GM19324 (cell line): ENCODE data around the gene CSF1.

Experiments used
- ATAC-seq: cut with Tn5 transposase; IDR thresholded peaks from one replicate; pipeline ENCODE4 v1.9.1; 2021; ENCODE audit warnings: mild to moderate bottlenecking, moderate library complexity; ENCODE audit not compliant: unreplicated experiment, low FRiP score

CSF1 gene

DNA sequence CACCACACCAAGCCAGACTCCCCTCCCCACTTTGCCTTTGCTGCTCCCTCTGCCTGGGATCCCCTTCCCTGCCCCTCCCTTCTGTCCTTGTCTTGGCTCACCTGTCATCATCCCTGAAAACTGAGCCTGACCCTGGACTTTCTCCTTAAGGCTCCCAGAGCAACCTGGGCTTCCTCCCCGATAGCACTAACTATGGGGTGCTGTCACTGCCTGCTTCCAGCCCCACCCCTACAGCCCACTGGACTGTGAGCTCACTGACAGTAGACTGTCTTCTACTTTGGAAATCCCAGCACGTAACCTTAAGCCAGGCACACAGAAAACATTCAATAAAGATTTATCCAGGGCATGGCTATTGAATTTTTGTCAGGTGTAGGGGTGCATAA, 9.5 kb upstream of the CSF1 start:
- ATAC-seq, result no peak

DNA sequence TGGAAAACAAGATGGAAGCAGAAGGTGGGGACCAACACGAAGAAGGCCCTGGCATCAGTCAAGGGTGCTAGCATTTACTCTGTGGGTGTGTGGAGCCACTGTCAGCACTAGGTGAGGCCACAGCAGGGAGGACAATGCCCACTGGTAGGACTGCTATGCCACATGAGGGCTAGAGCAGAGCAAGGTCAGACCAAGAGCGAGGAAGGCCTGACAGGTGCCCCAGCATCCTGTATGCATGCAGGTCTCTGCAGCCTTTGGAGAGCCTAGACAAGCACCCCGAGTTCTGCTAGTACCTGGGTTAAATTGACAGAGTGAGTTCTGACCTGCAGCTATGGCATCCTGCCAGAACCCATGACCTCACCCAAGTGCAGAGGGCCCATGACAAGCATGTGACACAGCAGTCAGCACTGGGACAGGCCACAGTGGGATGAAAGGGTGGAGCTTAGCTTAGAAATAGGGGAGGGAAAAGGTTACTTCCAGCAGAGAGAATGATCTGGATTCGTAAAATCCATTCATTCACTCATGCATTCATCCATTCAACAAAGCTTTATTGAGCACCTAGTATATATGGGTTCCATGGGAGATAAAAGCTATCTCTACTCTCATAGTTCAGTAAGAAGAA, 9.0 kb upstream of the CSF1 start:
- ATAC-seq, result no peak

DNA sequence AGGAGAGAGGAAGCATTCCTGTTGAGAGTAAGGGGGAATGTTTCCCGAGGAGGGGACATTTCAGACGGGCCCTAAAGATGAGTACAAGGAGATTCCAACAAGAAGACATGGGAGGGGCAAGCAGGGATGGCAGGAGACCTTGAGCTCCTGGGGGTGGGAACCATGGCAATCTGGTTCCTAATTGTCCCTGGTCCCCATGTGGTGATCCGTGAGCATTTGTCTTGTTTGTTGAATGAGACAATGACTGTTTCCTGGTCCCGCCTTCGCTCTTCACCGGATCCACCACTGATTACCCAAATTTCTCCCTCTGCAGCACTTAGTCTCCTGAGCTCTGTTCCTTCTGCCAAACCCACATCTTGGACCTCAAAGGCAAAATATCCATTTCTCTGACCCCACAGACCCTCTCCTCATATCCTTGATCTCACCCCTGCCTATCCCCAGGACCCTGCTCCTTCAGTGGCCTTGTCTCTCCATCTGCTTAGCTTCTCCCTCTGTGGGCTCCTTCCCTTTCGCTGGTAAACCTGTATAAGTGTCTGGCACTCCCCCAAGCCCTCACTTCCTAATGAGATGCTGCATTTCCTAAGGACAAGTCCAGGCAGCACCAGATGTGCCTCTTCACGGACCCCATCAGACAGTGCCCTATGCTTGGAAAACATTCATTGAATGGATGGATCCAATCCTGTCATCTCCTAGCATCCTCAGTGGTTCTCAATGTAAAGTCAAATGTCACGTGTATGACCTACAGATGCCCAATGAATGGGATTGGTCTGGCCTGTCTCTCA, 8.3 kb upstream of the CSF1 start:
- no peak for ATAC-seq

DNA sequence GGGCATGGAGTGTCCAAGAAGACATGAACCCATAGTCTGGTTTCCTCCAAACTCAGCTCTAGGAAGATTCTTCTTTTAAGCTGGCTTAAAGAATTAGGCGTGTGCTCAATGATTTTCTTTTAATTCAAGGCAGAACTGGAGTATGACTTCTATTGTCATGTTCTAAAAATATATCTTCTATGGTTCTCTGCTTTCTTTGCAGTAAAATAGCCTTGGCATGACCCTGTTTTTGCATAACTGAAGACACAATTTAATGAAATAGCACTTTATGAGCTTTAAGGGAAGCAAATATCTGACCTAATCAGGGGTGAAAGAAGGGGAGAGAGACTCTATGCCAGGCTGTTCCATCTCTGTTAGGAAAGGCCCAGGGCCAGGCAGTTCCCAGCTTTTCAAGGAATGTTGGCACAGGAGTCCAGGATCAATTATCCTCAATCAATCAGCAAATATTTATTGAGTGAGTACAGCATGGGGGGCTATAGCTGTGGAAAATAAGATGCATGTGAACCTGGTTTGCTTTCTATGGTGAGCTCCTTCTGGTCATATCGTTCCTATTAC, 7.2 kb upstream of the CSF1 start:
- ATAC-seq, result no peak

DNA sequence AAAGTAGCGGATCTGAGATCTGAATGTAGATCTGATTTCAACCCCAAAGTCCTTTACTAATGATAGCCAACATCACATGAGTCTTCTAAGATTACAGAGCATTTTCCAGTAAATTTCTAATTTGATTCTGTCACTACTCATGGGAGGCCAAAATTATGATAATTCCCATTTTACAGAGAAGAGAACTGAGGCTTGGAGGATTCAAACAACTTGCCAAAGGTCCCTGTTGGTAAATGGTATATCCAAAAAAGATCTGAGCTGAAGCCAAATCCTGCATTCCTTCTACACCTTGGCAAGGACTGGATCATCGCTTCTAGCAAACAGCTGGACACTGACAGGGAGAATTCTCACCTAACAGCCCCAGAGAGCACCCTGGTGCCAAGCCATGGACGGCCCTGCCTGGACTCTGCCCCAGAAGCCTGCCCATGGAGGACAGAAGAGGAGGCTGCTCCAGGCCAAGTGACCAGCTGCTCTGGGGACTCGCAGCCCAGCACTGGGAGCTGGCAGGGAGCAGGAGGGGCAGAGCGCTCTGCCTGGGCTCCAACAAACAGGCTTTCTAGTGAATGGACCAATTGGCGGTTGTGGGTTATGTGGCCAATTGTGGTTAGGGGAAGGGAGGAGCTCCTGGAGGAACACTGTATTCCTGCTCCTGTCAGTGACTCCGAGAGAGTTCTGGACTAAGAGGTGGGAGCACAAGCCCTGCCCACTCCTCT, 6.4 kb upstream of the CSF1 start:
- ATAC-seq, result no peak

DNA sequence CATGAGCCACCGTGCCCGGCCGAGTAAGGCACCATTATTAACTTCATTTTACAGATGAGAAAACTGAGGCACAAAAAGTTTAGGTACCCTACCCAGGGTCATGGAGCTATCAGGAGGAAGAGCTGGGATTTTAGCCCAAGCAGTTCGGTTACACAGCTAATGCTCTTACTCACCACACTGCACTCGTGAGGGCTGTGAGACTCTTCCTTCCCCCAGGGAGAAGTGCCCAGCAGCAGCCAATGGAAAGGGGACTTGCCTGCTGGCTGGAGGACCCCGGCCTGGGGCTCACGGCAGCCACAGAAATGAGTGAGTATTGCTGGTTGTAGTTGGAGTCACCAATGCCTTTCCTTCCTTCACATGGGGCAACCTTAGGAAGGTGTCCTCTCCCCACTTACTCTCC, 5.2 kb upstream of the CSF1 start:
- ATAC-seq, result no peak

DNA sequence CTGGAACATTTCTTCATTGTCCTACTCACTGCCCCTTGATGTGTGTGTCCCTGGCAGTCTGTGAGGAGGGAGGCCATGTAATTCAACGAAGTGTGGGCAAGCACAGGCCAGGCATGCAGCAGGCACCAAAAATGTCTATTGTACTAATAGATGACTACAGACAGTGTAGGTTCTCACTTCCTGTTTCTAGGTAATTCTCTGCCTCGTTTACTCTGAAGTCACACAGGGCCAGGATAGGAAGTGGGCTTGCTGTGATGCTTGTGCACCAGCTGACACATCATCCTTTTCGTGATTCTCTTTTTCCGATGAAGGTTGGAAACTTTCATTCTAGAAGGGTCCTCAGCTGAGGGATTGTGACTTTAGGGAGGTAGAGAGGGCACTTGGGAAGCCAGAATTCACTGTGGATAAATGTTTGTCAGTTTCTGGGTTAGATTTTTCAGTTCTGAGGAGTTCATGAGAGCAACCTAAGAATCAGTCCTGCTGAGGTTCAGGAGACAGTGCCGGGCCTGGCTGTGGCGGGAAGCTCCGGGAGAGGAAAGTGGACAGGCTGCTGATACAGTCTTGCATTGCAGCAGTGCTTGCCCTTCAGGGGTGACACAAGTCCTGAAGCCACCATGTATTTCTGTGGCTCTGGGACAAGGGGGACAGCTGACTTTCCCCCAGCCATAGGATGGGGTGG, 4.3 kb upstream of the CSF1 start:
- peak; percentile 71 for ATAC-seq

DNA sequence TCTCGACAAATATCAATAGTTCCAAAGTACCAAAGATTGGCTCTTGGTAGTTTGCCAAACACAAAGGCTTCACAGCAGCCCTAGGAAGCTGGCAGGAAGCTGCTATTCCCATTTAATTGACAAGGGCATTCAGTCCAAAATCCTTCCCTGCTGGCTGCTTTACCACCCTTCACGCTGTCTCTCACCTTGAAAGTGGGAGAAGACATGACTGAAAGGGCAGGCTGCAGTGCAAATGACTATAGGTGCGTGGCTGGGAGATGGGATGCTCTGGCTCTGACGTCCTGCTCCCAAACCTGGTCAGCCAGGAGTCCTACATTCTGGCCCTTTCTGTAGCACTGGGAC, 3.8 kb upstream of the CSF1 start:
- no peak for ATAC-seq

DNA sequence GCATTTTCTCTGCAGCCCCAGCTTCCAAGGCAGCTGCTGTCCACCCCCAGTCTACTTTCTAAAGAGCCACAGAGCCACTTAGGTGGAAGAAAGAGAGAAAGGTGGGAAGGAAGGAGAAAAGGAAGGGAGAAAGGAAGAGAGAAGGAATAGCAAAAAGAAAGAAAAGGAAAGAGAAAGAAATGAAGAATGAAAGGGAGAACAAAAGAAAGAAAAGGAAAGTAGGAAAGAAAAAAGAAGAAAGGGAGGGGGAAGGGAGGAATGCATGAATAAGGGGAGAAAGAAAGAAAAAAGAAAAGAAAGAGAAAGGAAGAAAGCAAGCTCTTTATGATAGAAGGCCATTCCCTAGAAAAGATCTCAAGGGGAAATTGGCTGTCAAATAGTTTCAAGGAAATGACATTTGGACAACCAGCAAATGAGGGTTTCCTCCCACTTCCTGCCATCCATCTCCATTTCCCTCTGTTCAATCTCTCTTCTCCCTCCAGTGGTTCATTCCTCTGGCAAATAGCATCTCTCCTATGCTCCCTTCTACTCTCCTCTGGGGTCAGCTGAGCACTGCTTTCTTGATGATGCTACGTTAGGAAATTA, 3.4 kb upstream of the CSF1 start:
- ATAC-seq, result no peak

DNA sequence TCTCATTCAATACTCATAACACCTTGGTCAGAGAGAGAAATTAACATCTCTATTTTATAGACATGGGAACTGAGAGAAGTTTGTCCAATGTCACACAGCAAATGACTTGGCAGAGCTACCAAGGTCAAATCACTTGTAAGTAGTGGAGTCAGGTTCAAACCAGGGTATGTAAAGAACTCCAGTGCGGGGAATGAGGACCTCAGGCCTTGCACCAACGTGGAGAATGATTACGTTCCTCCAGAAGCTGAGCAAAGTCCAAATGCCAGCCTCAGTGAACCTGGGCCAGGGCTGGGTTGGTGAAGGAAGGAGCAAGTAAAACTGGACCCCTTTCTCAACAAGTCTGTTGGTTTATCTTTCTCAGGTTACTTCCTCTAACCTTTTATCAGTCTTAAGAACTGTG, 1.8 kb upstream of the CSF1 start:
- ATAC-seq, result no peak

DNA sequence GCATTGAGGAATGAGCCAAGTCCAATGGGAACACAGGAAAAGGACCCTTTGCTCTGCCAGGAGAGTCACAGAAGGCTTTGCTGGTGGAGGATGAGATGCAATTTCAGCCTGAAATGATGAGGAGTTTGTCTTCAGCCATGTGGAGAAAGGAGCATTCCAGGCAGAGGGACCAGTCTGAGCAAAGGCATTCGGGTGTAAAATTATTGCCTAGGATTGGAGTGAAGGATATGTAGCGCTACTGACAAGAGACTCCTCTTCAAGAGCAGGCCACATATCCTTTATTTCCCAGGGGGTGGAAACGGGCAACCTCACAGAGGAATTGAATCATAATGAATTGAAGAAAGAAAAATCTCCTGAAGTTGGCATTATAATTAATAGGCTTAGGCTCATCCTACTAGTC, 1.1 kb upstream of the CSF1 start:
- no peak for ATAC-seq

DNA sequence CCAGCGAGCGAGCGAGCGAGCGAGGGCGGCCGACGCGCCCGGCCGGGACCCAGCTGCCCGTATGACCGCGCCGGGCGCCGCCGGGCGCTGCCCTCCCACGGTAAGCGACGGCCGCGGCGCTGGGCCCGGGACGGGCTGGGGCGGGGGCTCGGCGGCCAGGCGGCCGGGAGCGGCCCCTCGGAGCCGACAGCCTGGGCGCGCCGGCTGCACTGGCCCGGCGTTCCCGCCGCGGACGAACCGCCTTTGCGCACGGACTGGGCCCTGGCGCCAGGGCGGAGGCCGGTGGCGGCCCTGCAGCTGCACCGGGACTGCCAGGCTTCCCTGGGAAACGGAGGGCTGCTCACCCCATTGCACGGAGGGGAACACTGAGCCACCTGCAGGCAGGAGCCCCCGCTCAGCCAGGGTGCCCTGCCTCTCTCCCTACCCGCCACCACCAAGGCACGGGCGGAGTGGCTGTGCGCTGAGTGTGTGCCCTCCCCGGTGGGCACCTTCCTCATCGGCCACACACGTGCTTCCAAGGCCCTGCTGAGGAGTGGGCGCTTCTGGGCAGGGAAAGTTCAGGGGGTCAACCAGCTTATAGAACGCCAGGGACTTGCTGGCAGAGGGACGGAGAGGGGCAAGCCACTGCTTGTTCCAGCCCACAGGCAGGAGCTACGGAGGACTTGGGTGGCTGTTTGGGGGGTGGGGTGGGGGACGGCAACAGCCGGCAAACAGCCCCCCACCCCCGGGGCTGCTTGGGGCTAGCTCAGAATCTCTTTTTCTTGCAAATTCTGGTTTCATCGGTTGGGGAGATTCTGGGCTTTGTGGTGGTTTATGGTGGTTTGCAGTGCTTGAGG, 532 bp downstream of the CSF1 start:
- ATAC-seq, result no peak

DNA sequence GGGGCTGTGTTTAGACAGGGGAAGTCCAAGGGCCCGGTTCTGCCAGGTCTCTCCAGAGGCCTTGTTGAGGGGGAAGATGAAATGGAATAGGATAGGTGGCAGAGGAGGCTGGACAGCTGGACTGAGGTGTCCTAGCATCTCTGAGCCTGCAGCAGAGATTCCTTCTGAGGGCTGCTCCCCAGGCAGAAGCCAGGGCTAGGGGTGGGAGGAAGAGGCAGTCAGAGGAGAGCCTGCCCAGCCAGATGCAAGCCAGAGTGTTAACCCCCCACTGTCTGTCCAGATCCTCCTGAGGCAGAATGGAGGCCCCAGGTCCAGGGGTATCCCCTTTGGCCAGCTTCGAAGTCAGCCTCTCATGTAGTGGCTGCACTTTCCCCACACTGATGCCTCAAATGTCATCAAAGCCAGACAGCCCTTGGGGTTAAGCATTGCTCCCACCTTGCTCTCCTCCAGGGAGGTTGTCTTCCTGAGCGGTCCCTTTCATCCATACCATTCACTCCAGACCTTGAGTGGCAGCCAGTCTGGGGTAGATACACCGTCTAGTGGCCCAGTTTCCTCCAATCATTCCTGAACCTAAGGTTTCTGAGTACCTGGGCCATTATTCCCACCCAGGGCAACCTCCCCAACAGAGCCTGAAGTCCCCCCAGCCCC, 1.7 kb downstream of the CSF1 start:
- no peak for ATAC-seq

DNA sequence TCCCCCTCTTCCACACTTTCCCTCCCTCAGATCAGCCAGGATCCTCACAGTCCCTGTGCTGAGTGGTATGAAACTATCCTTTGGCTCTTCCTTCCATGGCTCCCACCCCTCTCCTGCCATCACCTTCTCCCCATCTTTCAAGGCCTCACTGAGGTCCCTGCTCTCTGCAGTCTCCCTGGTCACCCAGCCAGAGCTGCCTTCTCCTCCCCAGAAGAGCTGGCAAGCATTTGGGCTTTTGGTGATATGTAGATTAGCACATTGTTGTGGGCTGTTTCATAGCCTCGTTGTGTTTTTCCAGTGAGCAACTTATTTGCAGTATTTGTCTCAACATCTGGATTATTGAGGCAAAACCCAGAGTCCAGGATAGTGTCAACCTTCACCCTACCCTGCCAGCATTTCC, 2.2 kb downstream of the CSF1 start:
- no peak for ATAC-seq

DNA sequence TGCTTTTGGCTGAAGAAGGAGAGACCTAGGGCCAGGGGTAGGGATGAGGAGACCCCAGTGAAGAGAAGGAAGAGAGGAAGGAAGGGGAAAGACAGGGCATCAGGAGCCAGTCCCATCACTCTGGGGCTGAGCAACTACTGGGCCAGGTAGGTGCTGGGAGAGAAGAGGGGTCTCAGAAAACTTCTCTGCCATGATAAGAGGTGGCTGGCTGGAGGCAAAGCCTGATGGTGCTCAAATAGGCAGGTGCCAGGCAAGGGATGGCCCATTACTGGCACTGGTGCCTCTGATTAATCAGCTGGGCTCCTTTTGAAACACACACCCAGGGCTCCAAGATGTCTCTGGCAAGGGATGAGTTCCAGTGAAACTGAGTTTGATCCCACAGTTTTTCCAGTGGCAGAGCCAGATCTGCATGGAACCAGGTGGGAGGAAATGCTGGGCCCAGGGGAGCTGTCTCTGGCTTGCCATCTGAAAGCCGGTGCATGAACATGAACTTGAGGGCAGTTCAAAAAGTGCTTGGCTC, 2.8 kb downstream of the CSF1 start:
- ATAC-seq, result no peak

DNA sequence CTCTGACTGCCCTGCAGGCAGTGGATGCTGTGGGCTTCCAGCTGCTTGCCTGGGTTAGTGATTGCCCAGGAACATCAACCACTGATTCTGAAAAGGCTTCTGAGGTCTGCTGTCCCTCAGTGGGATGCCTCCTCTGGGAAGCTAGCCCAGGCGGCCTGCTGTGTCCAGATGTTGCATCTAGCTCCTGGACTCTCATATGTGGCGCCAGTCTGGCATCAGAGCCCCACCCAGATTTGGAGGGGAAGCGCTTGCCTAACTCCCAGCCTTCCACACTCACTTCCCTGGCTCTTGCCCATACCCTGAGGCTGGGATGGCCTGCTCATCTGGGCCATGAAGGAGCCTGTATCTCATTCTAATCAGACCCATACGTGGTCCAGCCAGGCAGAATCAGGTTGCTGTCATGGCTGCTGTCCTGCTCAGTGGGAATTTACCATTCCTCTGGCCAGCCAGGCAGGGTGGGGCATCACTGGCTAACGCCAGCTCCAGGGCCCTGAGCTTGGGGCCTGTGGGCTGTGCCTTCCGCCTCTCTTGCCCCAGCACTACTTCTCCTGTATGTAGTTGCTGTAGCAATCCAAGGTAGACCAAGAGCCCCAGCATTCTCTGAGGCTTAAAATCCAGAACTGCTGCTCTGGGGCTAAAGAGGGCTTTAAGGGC, 4.1 kb downstream of the CSF1 start:
- no peak for ATAC-seq

DNA sequence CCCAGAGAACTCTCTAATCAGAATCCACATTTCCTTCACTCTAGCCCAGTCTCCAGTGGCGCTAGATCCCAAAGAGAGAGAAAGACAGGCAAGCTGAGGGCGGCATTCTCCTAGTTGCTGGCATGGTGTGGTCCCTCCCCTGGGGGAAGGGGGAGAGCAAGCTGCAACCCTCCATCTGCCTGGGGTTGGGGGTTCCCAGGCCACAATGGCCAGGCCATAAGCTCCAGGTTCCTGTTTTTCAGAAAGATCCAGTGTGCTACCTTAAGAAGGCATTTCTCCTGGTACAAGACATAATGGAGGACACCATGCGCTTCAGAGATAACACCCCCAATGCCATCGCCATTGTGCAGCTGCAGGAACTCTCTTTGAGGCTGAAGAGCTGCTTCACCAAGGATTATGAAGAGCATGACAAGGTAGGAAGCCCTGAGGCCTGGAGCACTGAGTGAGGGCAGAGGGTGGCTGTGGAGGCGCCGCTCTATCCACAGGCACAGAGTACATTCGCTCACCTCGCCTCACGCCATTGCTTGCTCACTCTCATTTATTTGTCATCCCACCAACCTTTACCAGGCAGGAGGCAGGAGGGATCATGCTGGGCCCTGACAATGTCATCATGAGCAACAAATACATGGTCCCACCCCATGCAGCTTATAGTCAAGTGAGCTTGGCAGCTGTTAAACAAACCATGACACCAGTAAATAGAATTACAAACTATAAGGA, 6.6 kb downstream of the CSF1 start:
- ATAC-seq, result no peak
